ENCODE results near the gene GCNT3.
"Not testable (repeated sequence)": the region's sequence is repeated elsewhere in the genome, so short reads cannot be mapped to it uniquely, and the experiment has no call there.

Gene GCNT3

GRCh38 chr15:59615661-59616060 is 4.1 kb downstream of the GCNT3 start:
- no peak for DNase-seq (ENCODE audit: low read depth in 2 of 2, low spot score in 1 of 2)

- DNase-seq (ENCODE audit: low read depth in 2 of 2, low spot score in 1 of 2), result no peak
Observed at GRCh38 chr15:59616379-59616778, 4.8 kb downstream of the GCNT3 start.

DNA sequence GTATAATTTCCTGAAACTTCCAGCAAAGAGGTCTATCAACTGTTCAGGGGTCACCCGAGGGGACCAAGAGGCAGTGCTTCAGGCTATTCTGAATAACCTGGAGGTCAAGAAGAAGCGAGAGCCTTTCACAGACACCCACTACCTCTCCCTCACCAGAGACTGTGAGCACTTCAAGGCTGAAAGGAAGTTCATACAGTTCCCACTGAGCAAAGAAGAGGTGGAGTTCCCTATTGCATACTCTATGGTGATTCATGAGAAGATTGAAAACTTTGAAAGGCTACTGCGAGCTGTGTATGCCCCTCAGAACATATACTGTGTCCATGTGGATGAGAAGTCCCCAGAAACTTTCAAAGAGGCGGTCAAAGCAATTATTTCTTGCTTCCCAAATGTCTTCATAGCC is 6.8 kb downstream of the GCNT3 start:
- DNase-seq (ENCODE audit: low read depth in 2 of 2, low spot score in 1 of 2), result no peak

DNA sequence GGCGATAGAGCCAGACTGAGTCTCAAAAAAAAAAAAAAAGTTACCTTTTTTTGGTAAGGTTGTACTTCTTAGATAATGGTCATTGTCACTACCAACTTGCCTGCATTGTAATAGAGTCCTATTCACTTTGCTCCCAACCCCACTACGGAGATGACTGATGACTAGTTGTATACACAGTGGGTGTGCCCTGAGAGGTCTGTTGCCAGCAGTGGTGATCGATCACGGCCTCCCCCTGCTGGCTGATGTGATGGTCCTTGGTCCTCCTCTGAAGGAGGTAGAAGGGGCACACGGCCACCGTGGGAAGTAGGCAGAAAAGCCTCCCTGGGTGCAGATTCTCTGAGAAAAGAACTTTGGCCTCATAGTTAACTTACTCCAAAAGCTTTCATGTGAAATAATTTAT is 10.7 kb downstream of the GCNT3 start:
- no peak for DNase-seq (ENCODE audit: low read depth in 2 of 2, low spot score in 1 of 2)

GRCh38 chr15:59632714-59633113 is 21.1 kb downstream of the GCNT3 start:
- DNase-seq (ENCODE audit: low read depth in 2 of 2, low spot score in 1 of 2), result no peak

DNA sequence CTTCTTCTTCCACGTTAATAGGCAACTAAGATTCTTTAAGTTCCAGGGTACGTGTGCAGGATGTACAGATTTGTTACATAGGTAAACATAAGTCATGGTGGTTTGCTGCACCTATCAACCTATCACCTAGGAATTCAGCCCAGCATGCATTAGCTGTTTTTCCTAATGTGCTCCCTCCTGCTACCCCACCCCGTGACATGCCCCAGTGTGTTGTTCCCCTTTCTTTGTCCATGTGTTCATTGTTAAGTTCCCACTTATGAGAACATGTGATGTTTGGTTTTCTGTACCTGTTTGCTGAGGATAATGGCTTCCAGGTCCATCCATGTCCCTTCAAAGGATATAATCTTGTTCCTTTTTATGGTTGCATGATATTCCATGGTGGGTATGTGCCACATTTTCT is 24.6 kb downstream of the GCNT3 start:
- no peak for DNase-seq (ENCODE audit: low read depth in 2 of 2, low spot score in 1 of 2)

DNA sequence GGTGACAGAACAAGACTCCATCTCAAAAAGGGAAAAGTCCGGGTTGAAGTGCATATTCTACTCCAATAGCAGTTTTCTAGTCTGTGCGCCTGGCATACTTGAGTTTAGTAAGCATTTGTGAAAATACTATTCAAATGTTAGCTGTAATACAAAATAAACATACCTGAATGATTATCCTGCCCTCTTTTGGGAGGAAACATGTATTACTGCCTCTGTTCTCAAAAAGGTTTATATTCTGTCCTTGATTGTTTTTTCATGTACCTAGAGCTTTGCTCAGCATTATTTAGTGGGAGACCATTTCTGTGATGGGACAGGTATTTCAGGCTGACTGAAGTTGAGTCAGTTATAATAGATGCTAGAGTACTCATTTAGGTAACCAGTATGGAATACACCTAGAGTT is 25.9 kb downstream of the GCNT3 start:
- not testable (repeated sequence) for DNase-seq (ENCODE audit: low read depth in 2 of 2, low spot score in 1 of 2)

- DNase-seq (ENCODE audit: low read depth in 2 of 2, low spot score in 1 of 2), result no peak
Observed at GRCh38 chr15:59642351-59642750, 30.8 kb downstream of the GCNT3 start.

DNA sequence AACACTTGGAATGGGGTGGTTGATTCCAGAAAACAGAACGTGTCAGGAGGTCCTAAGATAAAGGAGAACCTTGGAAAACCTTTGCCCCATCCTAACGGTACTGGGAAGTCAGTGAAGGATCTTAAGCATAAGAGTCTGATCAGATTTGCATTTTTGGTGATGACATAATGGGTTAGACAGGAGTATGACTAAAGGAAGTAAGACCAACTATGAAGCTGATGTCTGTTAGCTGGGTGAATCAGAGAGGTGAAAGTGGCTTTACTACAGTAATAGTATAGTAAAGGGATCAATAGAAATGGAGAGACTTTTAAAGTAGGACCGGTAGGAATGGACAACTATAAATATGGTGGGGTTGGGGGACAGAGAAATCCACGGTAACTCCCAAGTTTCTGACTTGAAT is 33.2 kb downstream of the GCNT3 start:
- no peak for DNase-seq (ENCODE audit: low read depth in 2 of 2, low spot score in 1 of 2)

DNA sequence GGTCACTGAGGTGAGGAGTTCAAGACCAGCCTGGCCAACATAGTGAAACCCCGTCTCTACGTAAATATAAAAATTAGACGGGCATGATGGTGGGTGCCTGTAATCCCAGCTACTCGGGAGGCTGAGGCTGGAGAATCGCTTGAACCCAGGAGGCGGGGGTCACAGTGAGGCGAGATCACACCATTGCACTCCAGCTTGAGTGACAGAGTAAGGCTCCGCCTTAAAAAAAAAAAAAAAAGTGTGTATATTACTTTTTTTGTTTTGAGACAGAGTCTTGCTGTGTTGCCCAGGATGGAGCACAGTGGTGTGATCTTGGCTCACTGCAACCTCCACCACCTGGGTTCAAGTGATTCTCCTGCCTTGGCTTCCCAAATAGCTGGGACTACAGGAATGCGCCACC is 34.2 kb downstream of the GCNT3 start:
- not testable (repeated sequence) for DNase-seq (ENCODE audit: low read depth in 2 of 2, low spot score in 1 of 2)

- no peak for DNase-seq (ENCODE audit: low read depth in 2 of 2, low spot score in 1 of 2)
Observed at GRCh38 chr15:59646277-59646676, 34.7 kb downstream of the GCNT3 start.

GRCh38 chr15:59647085-59647484 is 35.5 kb downstream of the GCNT3 start:
- DNase-seq (ENCODE audit: low read depth in 2 of 2, low spot score in 1 of 2), result no peak

DNA sequence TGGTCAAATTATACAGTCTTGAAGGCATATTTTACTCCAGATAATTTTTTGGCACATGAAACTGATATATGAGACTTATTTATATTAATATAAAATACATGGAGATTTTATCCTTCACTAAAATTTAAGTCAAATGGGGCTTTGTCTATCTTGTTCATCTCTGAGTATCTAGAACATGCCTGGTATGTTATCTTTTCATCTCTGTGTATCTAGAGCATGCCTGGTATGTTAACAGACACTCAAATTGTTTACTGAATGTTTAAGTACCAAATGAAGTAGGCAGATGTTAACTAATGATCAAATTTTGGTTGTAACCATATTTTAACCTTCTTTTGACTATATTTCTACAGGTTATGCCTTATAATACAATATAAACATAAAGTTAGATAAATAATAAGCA is 38.0 kb downstream of the GCNT3 start:
- DNase-seq (ENCODE audit: low read depth in 2 of 2, low spot score in 1 of 2), result no peak

DNA sequence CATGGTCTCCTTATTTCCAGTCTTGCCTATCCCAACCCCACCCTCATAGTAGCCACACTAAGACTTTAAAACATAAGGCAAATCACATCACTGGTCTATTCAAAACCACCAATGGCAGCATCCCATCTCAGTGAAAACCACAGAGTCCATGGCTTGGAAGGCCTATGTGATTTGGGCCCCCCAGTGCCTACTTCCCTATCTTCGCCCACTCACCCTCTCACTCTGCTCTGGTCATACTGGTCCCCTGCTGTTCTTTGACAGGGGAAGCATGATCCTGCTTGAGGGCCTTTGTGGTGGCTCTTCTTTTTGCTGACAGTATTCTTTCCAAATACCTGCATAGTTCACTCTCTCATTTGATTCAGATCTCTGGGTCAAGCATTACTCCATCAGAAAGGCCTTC is 42.5 kb downstream of the GCNT3 start:
- no peak for DNase-seq (ENCODE audit: low read depth in 2 of 2, low spot score in 1 of 2)

DNA sequence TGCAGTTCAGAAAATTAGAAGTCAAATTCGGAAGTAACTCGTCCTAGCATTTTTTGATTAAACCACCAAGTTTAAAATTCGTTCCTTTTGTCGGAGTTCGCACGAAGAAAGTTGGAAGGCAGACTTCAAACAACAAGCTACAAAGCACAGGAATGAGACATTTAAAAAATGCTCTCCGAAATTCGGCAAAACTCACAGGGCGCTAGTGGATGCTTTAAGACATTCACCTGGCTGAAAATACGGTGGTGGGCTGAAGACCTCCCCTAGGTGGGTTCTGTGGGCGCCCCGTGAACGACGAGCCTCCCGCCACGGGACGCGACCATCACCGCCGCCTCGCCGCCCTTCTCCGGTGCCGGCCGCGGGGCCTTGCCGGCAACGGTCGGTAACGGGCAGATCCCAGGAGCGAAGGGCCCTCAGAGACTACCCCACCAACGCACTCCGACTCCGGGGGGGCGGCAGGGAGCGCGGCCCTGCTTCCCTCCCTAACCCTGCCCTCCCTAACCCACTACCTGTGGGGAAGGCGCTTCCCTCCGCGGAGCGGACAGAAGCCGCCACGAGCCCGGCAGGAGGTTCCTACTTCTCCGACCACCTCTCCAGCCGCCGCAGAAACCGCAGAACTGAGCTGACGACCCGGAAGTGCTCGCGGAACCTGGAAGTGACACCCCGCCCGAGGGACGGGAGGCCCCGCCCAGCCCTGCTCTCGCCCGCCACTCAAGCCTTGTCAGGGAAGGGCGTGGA is 45.5 kb downstream of the GCNT3 start, which contains the start of gene GTF2A2:
TSS of gene GTF2A2 (minus strand) at position 619 of the 738 bp plus-strand sequence. CDS start 5,238 bp downstream, outside the sequence.
- DNase-seq (ENCODE audit: low read depth in 2 of 2, low spot score in 1 of 2), result peak; percentile 83 to 87

- DNase-seq (ENCODE audit: low read depth in 2 of 2, low spot score in 1 of 2), result no peak
Observed at GRCh38 chr15:59657635-59658125, 46.1 kb downstream of the GCNT3 start.

- no peak for DNase-seq (ENCODE audit: low read depth in 2 of 2, low spot score in 1 of 2)
Observed at GRCh38 chr15:59659366-59659765, 47.8 kb downstream of the GCNT3 start.

DNA sequence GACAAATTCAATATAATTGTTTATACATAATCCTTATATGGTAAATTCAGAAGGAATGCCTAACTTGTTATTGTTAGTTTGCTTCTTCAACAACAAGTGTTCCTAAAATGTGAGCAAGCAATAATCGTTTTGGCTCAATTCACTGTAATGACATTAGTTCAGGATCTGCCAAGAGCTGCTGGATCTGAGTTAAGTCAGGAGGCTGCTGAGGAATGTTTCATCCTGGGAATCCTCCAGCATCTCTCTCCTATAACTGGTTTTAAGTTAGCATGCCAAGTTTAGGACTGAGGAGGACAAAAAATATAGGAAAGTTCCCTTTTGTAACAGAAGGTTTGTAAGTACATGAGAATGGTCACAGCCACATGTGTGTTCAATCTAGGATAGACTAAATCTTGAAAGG is 50.7 kb downstream of the GCNT3 start:
- no peak for DNase-seq (ENCODE audit: low read depth in 2 of 2, low spot score in 1 of 2)

GRCh38 chr15:59668556-59668955 is 57.0 kb downstream of the GCNT3 start:
- no peak for DNase-seq (ENCODE audit: low read depth in 2 of 2, low spot score in 1 of 2)

Data from stimulated activated CD8-positive, alpha-beta memory T cell treated with anti-CD3 and anti-CD28 coated beads, Interleukin-4, amount 100 ng/mL, for 1 hour (primary cell).